ENCODE results near the gene EQTN. TPM values are rescaled to one million over a fixed set of nuclear protein-coding genes. Genes with fewer than 3 reads are reported as not detected.
A peak's percentile ranks its signal among the peaks of the same experiment; 100 is the strongest.

EQTN gene
- total RNA-seq, 2 donors from 2014 or later = not detected

DNA sequence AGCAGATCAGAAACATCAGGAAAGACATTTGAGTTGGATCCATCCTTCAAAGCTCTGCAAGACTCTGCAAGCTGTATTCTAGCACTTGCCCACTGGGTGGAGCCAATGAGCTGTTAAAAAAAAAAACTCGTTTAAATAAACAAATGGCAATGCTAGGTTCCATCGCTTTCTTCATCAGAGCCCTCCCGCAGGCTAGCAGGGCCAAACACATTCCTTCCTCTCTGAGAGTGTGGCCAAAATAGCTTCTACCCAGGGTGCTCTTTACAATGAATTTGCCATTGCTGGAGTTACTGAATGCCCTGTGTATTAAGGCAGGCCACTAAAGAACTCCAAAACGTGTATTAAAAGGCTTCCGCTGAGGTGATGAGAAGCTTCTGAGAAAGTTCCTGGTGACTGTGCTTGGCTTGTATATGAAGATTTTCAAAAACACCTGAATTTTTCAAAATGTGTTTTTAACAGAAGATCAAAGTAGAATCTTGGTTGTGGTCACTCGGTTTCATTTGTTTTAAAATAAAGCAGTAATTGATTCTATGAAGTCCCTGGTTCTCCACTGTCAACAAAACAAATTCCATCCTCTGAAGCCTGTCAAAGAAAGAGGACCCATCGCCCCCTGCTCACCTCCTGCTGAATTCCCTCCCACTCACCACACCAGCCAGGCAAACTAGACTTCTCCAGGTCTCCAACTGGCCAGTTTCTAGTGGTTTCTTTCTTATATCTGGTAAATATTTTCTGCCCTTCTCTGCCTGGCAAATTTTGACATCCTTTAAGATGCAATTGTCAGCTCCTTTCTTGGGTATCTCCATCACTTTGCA, 36.5 kb upstream of the EQTN start:
- TF ChIP-seq, protein P1, sequence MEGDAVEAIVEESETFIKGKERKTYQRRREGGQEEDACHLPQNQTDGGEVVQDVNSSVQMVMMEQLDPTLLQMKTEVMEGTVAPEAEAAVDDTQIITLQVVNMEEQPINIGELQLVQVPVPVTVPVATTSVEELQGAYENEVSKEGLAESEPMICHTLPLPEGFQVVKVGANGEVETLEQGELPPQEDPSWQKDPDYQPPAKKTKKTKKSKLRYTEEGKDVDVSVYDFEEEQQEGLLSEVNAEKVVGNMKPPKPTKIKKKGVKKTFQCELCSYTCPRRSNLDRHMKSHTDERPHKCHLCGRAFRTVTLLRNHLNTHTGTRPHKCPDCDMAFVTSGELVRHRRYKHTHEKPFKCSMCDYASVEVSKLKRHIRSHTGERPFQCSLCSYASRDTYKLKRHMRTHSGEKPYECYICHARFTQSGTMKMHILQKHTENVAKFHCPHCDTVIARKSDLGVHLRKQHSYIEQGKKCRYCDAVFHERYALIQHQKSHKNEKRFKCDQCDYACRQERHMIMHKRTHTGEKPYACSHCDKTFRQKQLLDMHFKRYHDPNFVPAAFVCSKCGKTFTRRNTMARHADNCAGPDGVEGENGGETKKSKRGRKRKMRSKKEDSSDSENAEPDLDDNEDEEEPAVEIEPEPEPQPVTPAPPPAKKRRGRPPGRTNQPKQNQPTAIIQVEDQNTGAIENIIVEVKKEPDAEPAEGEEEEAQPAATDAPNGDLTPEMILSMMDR (conservative IDR thresholded peaks at IDR 0.05) = peak; percentile 93
- H3K27me3 ChIP-seq (ENCODE audit: control insufficient read depth, insufficient read depth, low read length, poor library complexity, severe bottlenecking) = no peaks in the 10 kb centered on the region
- Mint-ChIP-seq H3K27ac (no peak overlapping the region), H3K36me3 (ENCODE audit: low read depth) (no peaks in the 10 kb centered on the region), H3K27me3 (ENCODE audit: insufficient read depth) (peaks cover 2% of the 10 kb centered on the region), H3K4me3 (no peak overlapping the region), H3K9me3 (no peaks in the 10 kb centered on the region), H3K4me1 (peaks cover 6% of the 10 kb centered on the region)
- H3K9me3 ChIP-seq (ENCODE audit: control insufficient read depth, low read length) = no peaks in the 10 kb centered on the region
- H3K4me1 ChIP-seq (ENCODE audit: control insufficient read depth, insufficient read depth, low read length) = no peaks in the 10 kb centered on the region
- H3K36me3 ChIP-seq (ENCODE audit: control insufficient read depth, insufficient read depth, low read length) = no peaks in the 10 kb centered on the region
- H3K4me3 ChIP-seq (ENCODE audit: low read length) = no peak overlapping the region
- no peak overlapping the region for H3K9ac ChIP-seq (ENCODE audit: extremely low read depth, low read length, poor library complexity, severe bottlenecking)
- DNase-seq = peak; percentile 90
- H3K27ac ChIP-seq (ENCODE audit: low read depth, low read length) = peak overlapping the region; percentile 62
- WGBS, 2 experiments (ENCODE audit: insufficient coverage in 1 of 2, insufficient read length in 1 of 2) = 14 to 22% methylated on average over 7 of the region's 7 CpGs

DNA sequence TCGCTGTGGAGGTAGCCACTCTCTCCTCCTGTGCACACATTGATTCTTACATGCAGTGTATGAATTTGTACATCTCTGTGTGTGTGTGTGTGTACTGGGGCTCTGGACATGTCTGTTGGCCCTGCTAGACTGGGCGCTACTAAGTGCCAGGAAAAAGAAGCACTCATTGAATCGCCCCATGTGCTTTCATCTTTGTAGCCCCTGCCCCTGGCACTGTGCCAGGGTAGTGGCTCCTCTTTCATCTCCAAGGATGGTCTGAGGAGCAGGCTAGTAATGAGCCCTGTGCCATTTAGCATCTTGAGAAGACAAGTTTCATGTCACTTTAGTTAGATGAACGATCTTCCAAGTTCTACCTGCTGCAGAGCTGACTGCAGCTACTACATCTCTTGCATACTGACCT, 34.4 kb upstream of the EQTN start:
- Histone ChIP-seq H3K4me1 (ENCODE audit: control insufficient read depth, insufficient read depth, low read length) (no peaks in the 10 kb centered on the region), H3K27me3 (ENCODE audit: control insufficient read depth, insufficient read depth, low read length, poor library complexity, severe bottlenecking) (no peaks in the 10 kb centered on the region), H3K9ac (ENCODE audit: extremely low read depth, low read length, poor library complexity, severe bottlenecking) (no peak overlapping the region), H3K9me3 (ENCODE audit: control insufficient read depth, low read length) (no peaks in the 10 kb centered on the region), H3K4me3 (ENCODE audit: low read length) (no peak overlapping the region), H3K27ac (ENCODE audit: low read depth, low read length) (no peak overlapping the region), H3K36me3 (ENCODE audit: control insufficient read depth, insufficient read depth, low read length) (no peaks in the 10 kb centered on the region)
- Mint-ChIP-seq H3K4me1 (peaks cover 6% of the 10 kb centered on the region), H3K9me3 (no peaks in the 10 kb centered on the region), H3K27me3 (ENCODE audit: insufficient read depth) (no peaks in the 10 kb centered on the region), H3K36me3 (ENCODE audit: low read depth) (no peaks in the 10 kb centered on the region), H3K4me3 (no peak overlapping the region), H3K27ac (no peak overlapping the region)
- TF ChIP-seq, protein P1 (conservative IDR thresholded peaks at IDR 0.05) = no peak
- DNase-seq = no peak
- WGBS, 2 experiments (ENCODE audit: insufficient coverage in 1 of 2, insufficient read length in 1 of 2) = 91 to 97% methylated on average over 4 of the region's 4 CpGs

DNA sequence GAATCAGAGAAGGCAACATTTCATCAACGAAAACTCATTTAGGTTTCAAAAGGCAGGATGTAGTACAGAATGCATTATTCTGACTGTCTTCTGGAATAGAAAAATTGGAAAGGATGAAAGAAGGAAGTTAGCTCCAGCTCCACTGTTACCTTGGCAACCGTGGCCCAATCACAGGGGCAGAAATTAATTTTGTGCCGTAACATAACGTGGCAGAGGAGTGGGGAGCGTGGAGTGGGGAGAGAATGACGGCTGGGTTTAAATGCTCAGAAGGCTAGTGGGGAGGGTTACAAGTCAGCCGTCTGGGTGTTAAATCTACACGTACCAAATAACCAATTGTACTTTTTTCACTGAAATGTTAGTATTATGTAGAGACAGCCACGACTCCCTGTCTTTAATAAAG, 32.3 kb upstream of the EQTN start:
- WGBS, 2 experiments (ENCODE audit: insufficient coverage in 1 of 2, insufficient read length in 1 of 2) = 89 to 91% methylated on average over 5 to 7 of the region's 9 CpGs

More for the DNA sequence above, 32.3 kb upstream of the EQTN start:
- H3K9ac ChIP-seq (ENCODE audit: extremely low read depth, low read length, poor library complexity, severe bottlenecking) = no peak overlapping the region
- H3K36me3 ChIP-seq (ENCODE audit: control insufficient read depth, insufficient read depth, low read length) = no peaks in the 10 kb centered on the region
- DNase-seq = no peak
- H3K27me3 ChIP-seq (ENCODE audit: control insufficient read depth, insufficient read depth, low read length, poor library complexity, severe bottlenecking) = no peaks in the 10 kb centered on the region
- Mint-ChIP-seq H3K4me3 (no peak overlapping the region), H3K9me3 (no peaks in the 10 kb centered on the region), H3K27me3 (ENCODE audit: insufficient read depth) (no peaks in the 10 kb centered on the region), H3K4me1 (peaks cover 6% of the 10 kb centered on the region), H3K36me3 (ENCODE audit: low read depth) (no peaks in the 10 kb centered on the region), H3K27ac (no peak overlapping the region)
- H3K9me3 ChIP-seq (ENCODE audit: control insufficient read depth, low read length) = no peaks in the 10 kb centered on the region
- no peaks in the 10 kb centered on the region for H3K4me1 ChIP-seq (ENCODE audit: control insufficient read depth, insufficient read depth, low read length)
- H3K27ac ChIP-seq (ENCODE audit: low read depth, low read length) = no peak overlapping the region
- TF ChIP-seq, protein P1 (conservative IDR thresholded peaks at IDR 0.05) = no peak
- H3K4me3 ChIP-seq (ENCODE audit: low read length) = no peak overlapping the region

All from endodermal cell (in vitro differentiated cells).